ENCODE data around the gene TLE5. TPM values are rescaled to one million over a fixed set of nuclear protein-coding genes. Genes with fewer than 3 reads are reported as not detected.
"Not testable (repeated sequence)": the region's sequence is repeated elsewhere in the genome, so short reads cannot be mapped to it uniquely, and the experiment has no call there.

The TLE5 gene
- polyA plus RNA-seq, 3 donors: 421 to 476 (median 472) TPM

- no peak for DNase-seq (ENCODE audit: low read depth in 3 of 3, low spot score in 2 of 3)
Observed at GRCh38 chr19:3028305-3029064, 33.8 kb downstream of the TLE5 start.

- DNase-seq (ENCODE audit: low read depth in 3 of 3, low spot score in 2 of 3): no peak
Observed at GRCh38 chr19:3027981-3028304, 34.4 kb downstream of the TLE5 start.

DNA sequence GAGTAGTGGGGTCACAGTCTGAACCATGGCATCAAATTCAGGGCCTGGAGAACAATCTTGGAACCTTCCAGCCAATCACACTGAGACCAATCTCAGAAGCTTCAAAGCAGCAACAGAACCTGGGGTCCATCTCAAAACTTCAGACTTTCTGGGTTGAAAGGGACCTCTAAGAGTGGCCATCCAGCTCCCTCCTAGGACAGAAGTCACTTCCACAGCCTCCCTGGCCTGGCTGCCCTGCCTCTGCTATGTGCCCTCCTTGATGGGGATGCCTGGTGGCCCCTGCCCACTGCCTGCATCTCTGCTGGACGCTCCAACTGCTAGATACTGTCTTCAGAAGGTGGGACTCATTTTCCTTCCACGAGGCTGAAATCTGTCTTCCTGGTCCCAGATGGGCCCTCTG lies 35.0 kb downstream of the TLE5 start:
- no peak for DNase-seq (ENCODE audit: low read depth in 3 of 3, low spot score in 2 of 3)

GRCh38 chr19:3026768-3027167 lies 35.5 kb downstream of the TLE5 start:
- DNase-seq (ENCODE audit: low read depth in 3 of 3, low spot score in 2 of 3): no peak

DNA sequence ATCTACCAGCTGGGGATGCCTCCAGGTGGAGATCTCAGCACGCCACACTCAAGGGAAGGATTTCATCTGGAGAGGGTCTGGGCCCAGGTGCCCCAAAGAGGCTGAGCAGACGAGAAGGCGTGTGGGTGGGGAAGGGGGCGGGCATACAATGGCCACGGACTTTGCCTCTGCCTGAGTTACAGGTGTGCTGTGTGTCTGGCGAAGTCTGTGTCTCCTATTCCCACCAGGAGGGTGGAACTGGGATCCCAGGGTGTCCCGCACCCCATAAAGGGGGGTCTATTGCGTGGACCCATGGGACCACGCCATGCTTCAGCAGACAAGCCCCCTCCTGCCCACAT lies 36.8 kb downstream of the TLE5 start:
- DNase-seq (ENCODE audit: low read depth in 3 of 3, low spot score in 2 of 3): no peak

- no peak for DNase-seq (ENCODE audit: low read depth in 3 of 3, low spot score in 2 of 3)
Observed at GRCh38 chr19:3024870-3025548, 37.3 kb downstream of the TLE5 start.

- DNase-seq (ENCODE audit: low read depth in 3 of 3, low spot score in 2 of 3): no peak
Observed at GRCh38 chr19:3024509-3024869, 37.8 kb downstream of the TLE5 start.

GRCh38 chr19:3020321-3020960 lies 41.9 kb downstream of the TLE5 start:
- no peak for DNase-seq (ENCODE audit: low read depth in 3 of 3, low spot score in 2 of 3)

GRCh38 chr19:3019211-3019854 lies 43.0 kb downstream of the TLE5 start:
- no peak for DNase-seq (ENCODE audit: low read depth in 3 of 3, low spot score in 2 of 3)

- no peak for DNase-seq (ENCODE audit: low read depth in 3 of 3, low spot score in 2 of 3)
Observed at GRCh38 chr19:3017923-3018322, 44.4 kb downstream of the TLE5 start.

GRCh38 chr19:3015126-3016057 lies 46.9 kb downstream of the TLE5 start:
- no peak for DNase-seq (ENCODE audit: low read depth in 3 of 3, low spot score in 2 of 3)

GRCh38 chr19:3014135-3014534 lies 48.2 kb downstream of the TLE5 start:
- no peak for DNase-seq (ENCODE audit: low read depth in 3 of 3, low spot score in 2 of 3)

DNA sequence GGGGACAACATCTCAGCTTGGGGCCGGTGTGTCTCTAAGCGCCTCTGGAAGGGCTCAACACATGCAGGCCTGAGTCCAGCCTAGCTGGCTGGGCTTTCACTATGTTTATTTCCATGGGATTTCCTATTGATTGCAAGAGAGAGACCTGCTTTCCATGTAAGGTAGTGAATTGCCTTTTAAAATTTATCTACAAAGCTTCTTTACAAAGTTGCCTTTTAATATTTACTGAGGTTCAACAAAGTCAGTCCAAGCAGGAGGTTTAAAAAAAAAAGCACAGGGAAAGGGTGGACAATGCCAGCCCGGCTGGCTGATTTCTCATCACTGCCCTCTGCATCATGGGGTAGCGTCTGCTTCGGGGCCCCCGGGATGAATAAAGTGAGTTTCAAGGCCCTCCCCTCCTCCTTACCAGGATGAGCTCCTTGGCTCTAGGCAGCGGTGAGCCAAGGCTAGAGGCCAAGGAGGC lies 49.0 kb downstream of the TLE5 start:
- DNase-seq (ENCODE audit: low read depth in 3 of 3, low spot score in 2 of 3): no peak

DNA sequence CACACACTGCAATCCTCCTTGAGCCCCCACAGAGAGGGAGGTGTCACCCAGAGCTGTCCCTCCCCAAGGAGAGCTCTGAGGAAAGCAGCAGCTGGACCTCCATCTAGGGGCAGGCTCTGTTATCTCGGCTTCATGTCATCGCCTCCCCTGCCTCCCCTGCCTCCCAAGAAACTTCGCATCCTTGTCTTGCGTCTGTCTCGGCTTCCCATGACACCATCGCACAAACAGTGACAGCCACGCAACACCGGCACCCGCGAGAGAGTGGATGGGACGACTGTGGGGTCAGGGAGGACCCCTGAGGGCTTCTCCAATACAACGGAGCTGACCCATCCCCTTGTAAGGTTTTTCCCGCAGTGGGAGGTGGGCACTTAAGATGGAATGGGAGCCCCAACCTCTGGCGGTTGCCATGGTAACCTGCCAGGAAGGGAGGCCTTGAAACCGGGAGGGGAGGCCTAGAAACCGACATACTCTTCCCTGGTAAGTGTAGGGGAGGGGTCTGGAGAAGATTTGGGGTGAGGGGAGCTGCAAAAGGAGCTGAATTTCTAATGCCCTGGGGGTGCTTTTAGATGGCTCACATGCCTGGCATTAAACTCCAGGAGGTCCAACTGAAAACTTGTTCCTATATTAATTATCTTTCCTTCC lies 49.6 kb downstream of the TLE5 start:
- DNase-seq (ENCODE audit: low read depth in 3 of 3, low spot score in 2 of 3): no peak

DNA sequence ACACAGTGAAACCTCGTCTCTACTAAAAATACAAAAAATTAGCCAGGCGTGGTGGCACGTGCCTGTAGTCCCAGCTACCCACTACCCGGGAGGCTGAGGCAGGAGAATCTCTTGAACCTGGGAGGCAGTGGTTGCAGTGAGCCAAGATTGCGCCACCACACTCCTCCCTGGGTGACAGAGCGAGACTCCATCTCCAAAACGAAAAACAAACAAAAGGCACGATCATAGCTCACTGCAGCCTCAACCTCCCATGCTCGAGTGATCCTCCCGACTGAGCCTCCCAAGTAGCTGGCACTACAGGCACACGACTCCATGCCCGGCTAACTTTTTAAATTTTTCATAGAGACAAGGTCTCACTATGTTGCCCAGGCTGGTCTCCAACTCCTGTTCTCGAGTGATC lies 50.2 kb downstream of the TLE5 start:
- DNase-seq (ENCODE audit: low read depth in 3 of 3, low spot score in 2 of 3): not testable (repeated sequence)

- no peak for DNase-seq (ENCODE audit: low read depth in 3 of 3, low spot score in 2 of 3)
Observed at GRCh38 chr19:3010871-3011270, 51.4 kb downstream of the TLE5 start.

GRCh38 chr19:3008994-3009393 lies 53.3 kb downstream of the TLE5 start:
- no peak for DNase-seq (ENCODE audit: low read depth in 3 of 3, low spot score in 2 of 3)

GRCh38 chr19:3007975-3008374 lies 54.3 kb downstream of the TLE5 start:
- DNase-seq (ENCODE audit: low read depth in 3 of 3, low spot score in 2 of 3): no peak

DNA sequence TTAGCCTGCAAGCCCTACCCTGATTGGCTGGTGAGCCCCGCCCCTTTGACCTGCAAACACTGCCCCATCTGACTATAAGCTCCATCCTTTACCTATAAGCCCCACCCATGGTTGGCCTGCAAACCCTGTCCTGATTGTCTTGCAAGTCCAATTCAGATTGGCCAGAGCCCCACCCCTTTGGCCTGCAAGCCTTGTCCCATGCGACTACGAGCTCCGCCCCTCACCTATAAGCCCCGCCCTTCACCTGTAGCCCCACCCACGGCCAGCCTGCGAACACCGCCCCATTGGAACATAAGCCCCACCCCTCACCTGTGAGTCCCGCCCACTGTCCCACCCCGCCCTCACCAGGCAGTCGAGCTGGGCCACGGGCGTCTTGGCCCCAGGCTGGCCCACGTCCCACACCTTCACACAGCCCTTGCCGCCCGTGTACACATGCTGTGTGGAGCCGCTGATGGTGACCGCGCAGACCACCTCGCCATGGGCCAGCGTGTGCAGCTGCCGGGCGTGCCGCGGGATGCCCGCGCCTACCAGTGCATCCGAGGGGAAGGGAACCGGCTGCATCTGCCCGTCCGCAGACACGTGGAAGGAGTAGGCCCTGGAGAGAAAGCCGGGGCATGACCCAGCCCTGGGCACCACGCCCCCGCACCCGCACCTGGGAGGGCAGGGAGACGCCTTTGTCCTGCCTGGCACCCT lies 56.1 kb downstream of the TLE5 start:
- no peak for DNase-seq (ENCODE audit: low read depth in 3 of 3, low spot score in 2 of 3)

Measured in right renal cortex interstitium (tissue), 3 donors.